Measurements from ENCODE around the gene CDK19.

The CDK19 gene

GRCh38 chr6:110828396-110828795, 13.1 kb upstream of the CDK19 start:
- no peak overlapping the region for H3K4me3 ChIP-seq (ENCODE audit: low read length)
- peak; percentile 87 for DNase-seq (ENCODE audit: low read depth)
- TF ChIP-seq CTCF (IDR thresholded peaks at IDR 0.05; ENCODE audit: insufficient read depth, low read depth, low read length, missing control alignments): no peak

GRCh38 chr6:110826236-110827129, 11.2 kb upstream of the CDK19 start:
- DNase-seq (ENCODE audit: low read depth): peak; percentile 49
- TF ChIP-seq CTCF (IDR thresholded peaks at IDR 0.05; ENCODE audit: insufficient read depth, low read depth, low read length, missing control alignments): no peak
- H3K4me3 ChIP-seq (ENCODE audit: low read length): no peak overlapping the region

- no peak for DNase-seq (ENCODE audit: low read depth)
- no peak for TF ChIP-seq CTCF (IDR thresholded peaks at IDR 0.05; ENCODE audit: insufficient read depth, low read depth, low read length, missing control alignments)
Measured at GRCh38 chr6:110823146-110823545, 7.9 kb upstream of the CDK19 start.

GRCh38 chr6:110822249-110822648, 7.0 kb upstream of the CDK19 start:
- H3K4me3 ChIP-seq (ENCODE audit: low read length): no peak overlapping the region
- DNase-seq (ENCODE audit: low read depth): no peak
- TF ChIP-seq CTCF (IDR thresholded peaks at IDR 0.05; ENCODE audit: insufficient read depth, low read depth, low read length, missing control alignments): no peak

More at GRCh38 chr6:110823146-110823545, 7.9 kb upstream of the CDK19 start:
- H3K4me3 ChIP-seq (ENCODE audit: low read length): no peak overlapping the region

- TF ChIP-seq CTCF (IDR thresholded peaks at IDR 0.05; ENCODE audit: insufficient read depth, low read depth, low read length, missing control alignments): no peak
- DNase-seq (ENCODE audit: low read depth): no peak
- no peak overlapping the region for H3K4me3 ChIP-seq (ENCODE audit: low read length)
Measured at GRCh38 chr6:110816677-110817076, 1.4 kb upstream of the CDK19 start.

GRCh38 chr6:110815015-110815410, 256 bp downstream of the CDK19 start:
- H3K4me3 ChIP-seq (ENCODE audit: low read length): peak overlapping the region; percentile 83
- no peak for DNase-seq (ENCODE audit: low read depth)
- TF ChIP-seq CTCF (IDR thresholded peaks at IDR 0.05; ENCODE audit: insufficient read depth, low read depth, low read length, missing control alignments): no peak

Data from epithelial cell of esophagus (primary cell).